HepG2 (cell line): ENCODE measurements around the gene ACOT8. TPM values are rescaled to one million over a fixed set of nuclear protein-coding genes. Genes with fewer than 3 reads are reported as not detected.
A peak's percentile ranks its signal among the peaks of the same experiment; 100 is the strongest.
"Not testable (repeated sequence)": the region's sequence is repeated elsewhere in the genome, so short reads cannot be mapped to it uniquely, and the experiment has no call there.

Experiments
- ATAC-seq: fragments of 200-7000 bp; cut with Tn5 transposase; 3 replicates; pipeline ENCODE4 v1.9.1; 2020; ENCODE audit warnings: mild to moderate bottlenecking, moderate library complexity
- BruUV-seq: library from RNA; stranded (reverse); fragments of 400-500 nt; replicated peaks from 2 replicates; lab custom pipeline; 2021; lab: Mats Ljungman, UMichigan
- CTCF ChIA-PET: fragments of 300-600 bp; formaldehyde crosslinking; extraction: SDS; loops from one replicate; lab custom pipeline; 2021; ENCODE audit warnings: low total read pairs, inconsistent platforms, low intra/inter-chr PET ratio; lab: Yijun Ruan, JAX
- POLR2A ChIA-PET: fragments of 350-600 bp; sonication (Branson Sonifier 250); formaldehyde crosslinking; loops from one replicate; lab custom pipeline; 2020; ENCODE audit warnings: antibody characterized with exemption, inconsistent platforms; lab: Yijun Ruan, JAX
- DNase-seq: peaks from one replicate; pipeline ENCODE4 v3.0.0-alpha.2; 2015; ENCODE audit warnings: low spot score
- FAIRE-seq: peaks from 3 replicates; lab custom pipeline; 2011; peaks lifted over from hg19 to GRCh38; lab: Jason Lieb, UNC
- H2AFZ ChIP-seq: one replicate; pipeline ENCODE4 v1.6.1; 2011; ENCODE audit warnings: low read length, inconsistent platforms
- H3K27ac ChIP-seq: fragments of 300-600 bp; 3 replicates; pipeline ENCODE4 v1.8.0; 2011; ENCODE audit warnings: mixed run types, mild to moderate bottlenecking, mixed read lengths, low read length, inconsistent platforms; ENCODE audit not compliant: insufficient read depth; ENCODE audit errors: extremely low read length
- H3K27me3 ChIP-seq, 2 experiments: fragments of 200-600 bp in 1 of 2; 2 replicates in 1 of 2; 3 replicates in 1 of 2; pipeline versions ENCODE4 v1.6.0 to v1.8.0; 2011; ENCODE audit warnings: low read length in 2 of 2, mild to moderate bottlenecking in 2 of 2, moderate library complexity in 2 of 2, inconsistent platforms in 1 of 2; ENCODE audit not compliant: insufficient read depth in 2 of 2, control insufficient read depth in 1 of 2
- H3K36me3 ChIP-seq, 2 experiments: fragments of 200-600 bp in 1 of 2; replicated peaks in 1 of 2; 2 replicates in 1 of 2; 3 replicates in 1 of 2; pipeline versions ENCODE4 v1.5.1 to v1.8.0; 2011; ENCODE audit warnings: low read length in 2 of 2, inconsistent platforms in 1 of 2; ENCODE audit not compliant: insufficient read depth in 2 of 2, control insufficient read depth in 1 of 2
- H3K4me1 ChIP-seq: 2 replicates; pipeline ENCODE4 v1.5.1; 2012; ENCODE audit warnings: low read length, inconsistent platforms; ENCODE audit not compliant: insufficient read depth
- H3K4me2 ChIP-seq: 2 replicates; pipeline ENCODE4 v1.6.0; 2011; ENCODE audit warnings: low read depth, low read length, inconsistent platforms
- H3K4me3 ChIP-seq, 3 experiments: fragments of 200-600 bp in 1 of 3; sonication (generic), shearing (Covaris generic) in 1 of 3; replicated peaks in 1 of 3; 2 replicates each; pipeline ENCODE4 v1.5.1; 2011 to 2016; ENCODE audit warnings: low read length in 3 of 3, inconsistent platforms in 2 of 3, low read depth in 2 of 3, mild to moderate bottlenecking in 2 of 3, control low read depth in 1 of 3, mixed read lengths in 1 of 3; ENCODE audit not compliant: insufficient read depth in 1 of 3
- H3K79me2 ChIP-seq: one replicate; pipeline ENCODE4 v1.6.1; 2011; ENCODE audit warnings: low read length, inconsistent platforms; ENCODE audit not compliant: insufficient read depth
- H3K9ac ChIP-seq: 2 replicates; pipeline ENCODE4 v1.6.0; 2011; ENCODE audit warnings: mild to moderate bottlenecking, low read depth, low read length, inconsistent platforms; ENCODE audit not compliant: insufficient read depth
- H3K9me3 ChIP-seq: 2 replicates; pipeline ENCODE4 v1.5.1; 2012; ENCODE audit warnings: mild to moderate bottlenecking, low read length
- H4K20me1 ChIP-seq: 2 replicates; pipeline ENCODE4 v1.6.0; 2011; ENCODE audit warnings: inconsistent platforms, mild to moderate bottlenecking, low read length, moderate library complexity; ENCODE audit not compliant: insufficient read depth
- RBFOX2 ChIP-seq: fragments of 200-400 bp; formaldehyde crosslinking; IDR thresholded peaks from 2 replicates; pipeline ENCODE4 v1.6.1; 2017; ENCODE audit warnings: low read depth, mild to moderate bottlenecking, low read length
- ZNF362 ChIP-seq: sonication (generic); formaldehyde crosslinking; IDR thresholded peaks from 2 replicates; pipeline ENCODE4 v1.4.0; 2020; ENCODE audit warnings: missing genetic modification reagents, mild to moderate bottlenecking, borderline replicate concordance
- WGBS: methylation state at CpG from one replicate; pipeline ENCODE4 v1.1.6; 2017; ENCODE audit warnings: low lambda C conversion rate; 5-methylcytosine and 5-hydroxymethylcytosine counted together
- in situ Hi-C: cut with HindIII; loops from 2 replicates; pipeline ENCODE4 v1.10.0; 2017; ENCODE audit warnings: low pct_unique_long_range_greater_than_20kb; ENCODE audit not compliant: extremely low pct_ligation_motif_present
- intact Hi-C: fragments of 100-400 bp; cut with micrococcal nuclease; formaldehyde crosslinking; loops from one replicate; pipeline ENCODE4 v1.10.0; 2022; ENCODE audit not compliant: unreplicated experiment
- polyA plus RNA-seq, 8 experiments: library from polyadenylated mRNA; depleted of rRNA in 3 of 8; stranded (reverse) in 7 of 8; unstranded in 1 of 8; fragments of >200 nt; fragmentation: Illumina TruSeq in 4 of 8; extraction: Trizol in 4 of 8; gene quantifications; 2 replicates each; pipeline versions ENCODE4 v1.2.1 to v1.2.3, GENCODE V29; 2011 to 2016; ENCODE audit warnings: low read depth in 4 of 8, missing spikeins in 1 of 8, mixed read lengths in 1 of 8; ENCODE audit not compliant: insufficient read depth in 1 of 8
- total RNA-seq, 5 experiments: library from RNA; depleted of rRNA; stranded (reverse); fragments of >200 nt; fragmentation: Illumina TruSeq; extraction: Trizol; gene quantifications; 2 replicates each; pipeline ENCODE4 v1.2.3, GENCODE V29; 2016; ENCODE audit warnings: low read depth in 1 of 5

ACOT8 gene
- total and polyA plus RNA-seq, 2 of the 13 experiments (the other 11 are each of a cell fraction or from before 2014, with no cell fraction given), result 31.4 to 45.5 TPM

GRCh38 chr20:45797510-45797909 is 59.7 kb downstream of the ACOT8 start:
- H2AFZ ChIP-seq, BruUV-seq, H4K20me1 ChIP-seq, H3K4me2 ChIP-seq, FAIRE-seq, H3K9ac ChIP-seq, DNase-seq, CTCF ChIA-PET, H3K27me3 ChIP-seq, POLR2A ChIA-PET, H3K27ac ChIP-seq, H3K79me2 ChIP-seq, H3K9me3 ChIP-seq, ATAC-seq, H3K4me3 ChIP-seq: not testable (repeated sequence)
- WGBS, result no CpG with 5 or more reads among the region's 1 CpG
- intact Hi-C loops, result loop anchor here (10.0 kb wide), 1 partner anchor 87 kb away; the partner anchor contains the start of genes SPATA25 and ZSWIM1
- Histone ChIP-seq H3K4me1 (peaks cover 11% of the 10 kb centered on the region), H3K36me3 (peaks cover 25 to 46% of the 10 kb centered on the region in 2 experiments)
- in situ Hi-C loops, result loop anchor here (25.0 kb wide), 1 partner anchor 565 kb away; no protein-coding TSS in a partner anchor

- no peak overlapping the region for H3K9ac ChIP-seq
- no peak for TF ChIP-seq ZNF362 (CRISPR knock-in tag)
- 0 out of 2 replicates have a peak, but pooled peaks have one; percentile 46 for TF ChIP-seq RBFOX2
- H3K4me1 ChIP-seq, result peaks cover 11% of the 10 kb centered on the region
- H3K27ac ChIP-seq, result no peak overlapping the region
- ATAC-seq (no peak), DNase-seq (no peak), FAIRE-seq (no peak)
- no peak overlapping the region for H2AFZ ChIP-seq
- no peak overlapping the region for H3K4me2 ChIP-seq
- no peaks in the 10 kb centered on the region for H4K20me1 ChIP-seq
- intact Hi-C loops, result loop anchor here (10.0 kb wide), 1 partner anchor 88 kb away; the partner anchor contains the start of genes SPATA25 and ZSWIM1
- 97% methylated on average over 11 of the region's 11 CpGs for WGBS
- in situ Hi-C loops, result loop anchor here (25.0 kb wide), 1 partner anchor 566 kb away; no protein-coding TSS in a partner anchor
- no peak overlapping the region for H3K4me3 ChIP-seq
- ChIA-PET POLR2A (no interaction called here), CTCF (no interaction called here)
- H3K79me2 ChIP-seq, result peaks cover 11% of the 10 kb centered on the region
- H3K9me3 ChIP-seq, result no peaks in the 10 kb centered on the region
- BruUV-seq, result no TSS peak
- peaks cover 19 to 36% of the 10 kb centered on the region in 2 experiments for H3K36me3 ChIP-seq
- H3K27me3 ChIP-seq, result no peaks in the 10 kb centered on the region; a peak in 1 of 5 replicates
Observed at GRCh38 chr20:45796337-45797065, 60.7 kb downstream of the ACOT8 start.
